HG03139 (cell line): ENCODE results near the gene BIRC7.
A peak's percentile ranks its signal among the peaks of the same experiment; 100 is the strongest.

ENCODE experiments used
- ATAC-seq: cut with Tn5 transposase; IDR thresholded peaks from one replicate; pipeline ENCODE4 v1.9.1; 2021; ENCODE audit not compliant: unreplicated experiment

Gene BIRC7

GRCh38 chr20:63261795-63262528 is 26.3 kb downstream of the BIRC7 start:
- no peak for ATAC-seq

GRCh38 chr20:63262836-63263235 is 27.1 kb downstream of the BIRC7 start:
- no peak for ATAC-seq

- no peak for ATAC-seq
Observed at GRCh38 chr20:63264000-63264399, 28.3 kb downstream of the BIRC7 start.

GRCh38 chr20:63264519-63264918 is 28.8 kb downstream of the BIRC7 start:
- no peak for ATAC-seq

- ATAC-seq: no peak
Observed at GRCh38 chr20:63265891-63266515, 30.3 kb downstream of the BIRC7 start.

- ATAC-seq: no peak
Observed at GRCh38 chr20:63267691-63268090, 32.0 kb downstream of the BIRC7 start.

- no peak for ATAC-seq
Observed at GRCh38 chr20:63268256-63268655, 32.6 kb downstream of the BIRC7 start.

- no peak for ATAC-seq
Observed at GRCh38 chr20:63268671-63269439, 33.1 kb downstream of the BIRC7 start.

- no peak for ATAC-seq
Observed at GRCh38 chr20:63269724-63270123, 34.0 kb downstream of the BIRC7 start.

- no peak for ATAC-seq
Observed at GRCh38 chr20:63270606-63271325, 35.1 kb downstream of the BIRC7 start.

- ATAC-seq: peak; percentile 84
Observed at GRCh38 chr20:63272105-63273058, 36.7 kb downstream of the BIRC7 start, which contains the start of gene ARFGAP1. TSS of gene ARFGAP1 (plus strand) at chr20:63272813. CDS start at chr20:63275581, 2,768 bp downstream.

GRCh38 chr20:63273059-63273579 is 37.4 kb downstream of the BIRC7 start:
- no peak for ATAC-seq

GRCh38 chr20:63273635-63274380 is 38.1 kb downstream of the BIRC7 start:
- ATAC-seq: no peak

- no peak for ATAC-seq
Observed at GRCh38 chr20:63274381-63275228, 38.9 kb downstream of the BIRC7 start.

- no peak for ATAC-seq
Observed at GRCh38 chr20:63275825-63276224, 40.1 kb downstream of the BIRC7 start.

GRCh38 chr20:63276956-63277355 is 41.3 kb downstream of the BIRC7 start:
- ATAC-seq: no peak

GRCh38 chr20:63277466-63278272 is 42.0 kb downstream of the BIRC7 start:
- ATAC-seq: no peak
